ENCODE measurements around the gene EIF5A2. TPM values are rescaled to one million over a fixed set of nuclear protein-coding genes. Genes with fewer than 3 reads are reported as not detected.

EIF5A2 gene
- total RNA-seq, 1 donor from 2014 or later, result 6.7 TPM

DNA sequence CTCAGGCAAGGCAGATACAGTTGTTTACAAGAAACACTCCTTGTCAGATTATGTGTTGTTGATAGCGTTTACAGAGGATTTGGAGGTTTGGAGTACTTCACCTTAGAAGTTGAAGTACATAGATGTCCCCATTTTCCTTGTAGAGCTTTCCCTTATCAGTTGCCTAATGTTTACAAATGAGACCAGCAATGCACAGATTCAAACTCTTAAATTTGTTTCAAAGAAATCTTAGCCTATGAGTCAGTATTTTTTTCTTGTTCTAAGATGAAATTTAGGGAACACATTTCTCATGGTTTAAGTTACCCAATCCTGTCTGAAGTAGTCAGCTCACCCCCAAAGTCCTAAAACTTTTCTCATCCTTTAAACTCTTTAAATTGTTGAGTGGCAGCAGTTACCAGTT lies 6.3 kb upstream of the EIF5A2 start:
- Histone ChIP-seq H3K4me3 (no peak overlapping the region), H3K9me3 (peaks cover 21% of the 10 kb centered on the region), H3K27ac (no peak overlapping the region), H3K36me3 (no peaks in the 10 kb centered on the region), H3K4me1 (no peaks in the 10 kb centered on the region), H3K27me3 (ENCODE audit: low read depth) (no peaks in the 10 kb centered on the region)
- TF ChIP-seq, protein P1, sequence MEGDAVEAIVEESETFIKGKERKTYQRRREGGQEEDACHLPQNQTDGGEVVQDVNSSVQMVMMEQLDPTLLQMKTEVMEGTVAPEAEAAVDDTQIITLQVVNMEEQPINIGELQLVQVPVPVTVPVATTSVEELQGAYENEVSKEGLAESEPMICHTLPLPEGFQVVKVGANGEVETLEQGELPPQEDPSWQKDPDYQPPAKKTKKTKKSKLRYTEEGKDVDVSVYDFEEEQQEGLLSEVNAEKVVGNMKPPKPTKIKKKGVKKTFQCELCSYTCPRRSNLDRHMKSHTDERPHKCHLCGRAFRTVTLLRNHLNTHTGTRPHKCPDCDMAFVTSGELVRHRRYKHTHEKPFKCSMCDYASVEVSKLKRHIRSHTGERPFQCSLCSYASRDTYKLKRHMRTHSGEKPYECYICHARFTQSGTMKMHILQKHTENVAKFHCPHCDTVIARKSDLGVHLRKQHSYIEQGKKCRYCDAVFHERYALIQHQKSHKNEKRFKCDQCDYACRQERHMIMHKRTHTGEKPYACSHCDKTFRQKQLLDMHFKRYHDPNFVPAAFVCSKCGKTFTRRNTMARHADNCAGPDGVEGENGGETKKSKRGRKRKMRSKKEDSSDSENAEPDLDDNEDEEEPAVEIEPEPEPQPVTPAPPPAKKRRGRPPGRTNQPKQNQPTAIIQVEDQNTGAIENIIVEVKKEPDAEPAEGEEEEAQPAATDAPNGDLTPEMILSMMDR (IDR thresholded peaks at IDR 0.05), result no peak
- DNase-seq, result no peak
- no peak for ATAC-seq
- intact Hi-C loops (cut with DNase I), result no loop called here

DNA sequence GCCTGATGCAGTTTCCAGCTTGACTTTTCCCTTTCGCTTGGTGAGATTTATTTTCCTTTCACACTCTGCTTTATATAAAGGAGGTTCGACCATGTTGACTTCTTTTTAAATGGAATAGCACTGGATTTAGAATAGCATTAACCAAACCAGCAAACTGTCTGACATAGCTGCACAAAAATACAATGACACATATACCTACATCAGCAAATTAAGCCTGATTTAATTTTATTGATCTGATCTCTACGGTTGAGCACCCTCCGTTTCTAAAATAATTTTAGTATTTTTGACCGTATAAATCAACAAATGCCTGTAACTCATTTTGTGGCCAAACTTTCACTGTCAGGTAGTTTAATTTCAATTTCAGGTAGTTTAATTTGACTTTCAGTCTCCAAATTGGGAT lies 5.8 kb upstream of the EIF5A2 start:
- H3K27me3 ChIP-seq (ENCODE audit: low read depth), result no peaks in the 10 kb centered on the region
- peaks cover 23% of the 10 kb centered on the region for H3K9me3 ChIP-seq
- no peak overlapping the region for H3K4me3 ChIP-seq
- no peaks in the 10 kb centered on the region for H3K36me3 ChIP-seq
- no peak overlapping the region for H3K27ac ChIP-seq
- no peak for ATAC-seq
- no peaks in the 10 kb centered on the region for H3K4me1 ChIP-seq
- TF ChIP-seq, protein P1 (IDR thresholded peaks at IDR 0.05), result no peak
- DNase-seq, result no peak
- intact Hi-C loops (cut with DNase I), result no loop called here

DNA sequence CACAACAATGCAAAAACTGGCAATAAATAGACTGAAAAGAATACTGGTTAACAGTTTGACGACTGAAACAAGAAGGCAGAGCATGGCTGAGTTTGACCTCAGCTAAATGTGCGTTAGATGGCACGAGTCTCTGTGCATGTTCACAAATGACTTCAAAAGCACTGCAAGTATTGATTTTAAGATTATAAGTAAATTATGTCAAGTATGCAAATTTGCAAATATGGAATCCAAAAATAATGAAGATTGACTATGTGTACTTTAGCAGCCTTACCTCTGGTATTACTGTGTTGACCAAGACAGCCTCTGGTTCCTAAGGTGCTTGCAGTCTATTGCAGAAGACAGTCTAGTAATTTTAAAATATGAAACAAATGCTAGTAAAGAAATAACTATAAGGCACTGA lies 2.6 kb upstream of the EIF5A2 start:
- H3K27ac ChIP-seq, result no peak overlapping the region
- intact Hi-C loops (cut with DNase I), result no loop called here
- H3K9me3 ChIP-seq, result peaks cover 15% of the 10 kb centered on the region
- no peak for ATAC-seq
- DNase-seq, result no peak
- no peaks in the 10 kb centered on the region for H3K36me3 ChIP-seq
- TF ChIP-seq, protein P1 (IDR thresholded peaks at IDR 0.05), result no peak
- H3K27me3 ChIP-seq (ENCODE audit: low read depth), result peaks cover 5% of the 10 kb centered on the region
- H3K4me3 ChIP-seq, result no peak overlapping the region
- H3K4me1 ChIP-seq, result peaks cover 9% of the 10 kb centered on the region

DNA sequence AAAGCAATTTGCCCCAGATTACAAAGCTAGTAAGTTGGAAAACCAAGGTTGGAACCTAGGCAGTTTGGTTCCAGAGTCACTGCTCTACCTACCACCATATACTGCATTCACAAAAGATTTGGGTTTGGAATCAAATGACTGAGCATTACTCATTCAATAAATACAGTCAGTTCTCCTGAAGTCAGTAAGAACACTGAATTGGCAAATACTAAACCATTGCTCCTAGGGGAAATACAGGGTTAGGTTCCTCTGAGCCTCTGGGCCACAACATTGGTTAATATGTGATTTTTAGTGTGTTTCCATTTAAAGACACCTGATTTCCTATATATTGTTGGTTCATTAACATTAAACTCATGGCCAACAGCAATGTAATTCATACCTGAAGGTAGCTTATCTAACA lies 2.1 kb upstream of the EIF5A2 start:
- TF ChIP-seq, protein P1 (IDR thresholded peaks at IDR 0.05), result no peak
- intact Hi-C loops (cut with DNase I), result no loop called here
- DNase-seq (no peak), ATAC-seq (no peak)
- no peak overlapping the region for H3K27ac ChIP-seq
- no peak overlapping the region for H3K4me3 ChIP-seq
- H3K9me3 ChIP-seq, result peaks cover 15% of the 10 kb centered on the region
- no peaks in the 10 kb centered on the region for H3K36me3 ChIP-seq
- peaks cover 5% of the 10 kb centered on the region for H3K27me3 ChIP-seq (ENCODE audit: low read depth)
- H3K4me1 ChIP-seq, result peaks cover 9% of the 10 kb centered on the region

DNA sequence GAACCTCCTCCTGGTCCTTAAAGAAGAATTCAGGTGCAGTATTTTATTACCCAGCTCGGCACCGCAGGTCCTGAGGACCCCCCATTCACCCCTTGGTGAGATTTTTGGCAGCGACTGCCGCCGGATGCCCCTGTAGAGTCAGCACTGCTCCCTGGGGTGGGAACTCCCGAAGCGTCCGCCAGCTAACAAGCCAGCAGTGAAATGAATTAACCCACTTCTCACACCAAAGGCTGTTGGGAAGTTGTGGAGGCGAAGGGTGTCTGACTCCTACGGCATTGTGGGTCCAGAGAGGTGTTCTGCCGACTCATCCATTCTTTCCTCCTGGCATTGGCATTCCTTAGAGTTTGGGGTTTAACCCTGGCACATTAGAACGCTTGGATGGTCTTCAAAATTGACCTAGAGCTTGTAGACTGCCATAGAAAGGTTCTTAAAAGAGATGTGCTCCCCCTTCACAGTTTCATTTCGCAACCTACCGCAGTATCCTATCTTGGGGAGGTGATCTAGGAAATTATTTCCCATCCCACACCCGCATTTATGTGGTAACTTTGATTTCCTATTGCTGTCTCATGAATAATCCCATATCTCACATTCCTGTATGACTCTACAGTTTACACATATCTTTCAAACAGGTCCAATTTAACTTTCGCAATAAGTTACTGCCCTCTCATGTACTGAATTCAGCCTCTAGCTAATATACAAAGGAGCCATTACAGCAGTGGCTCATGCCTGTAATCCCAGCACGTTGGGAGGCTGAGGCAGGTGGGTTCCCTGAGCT lies 879 bp upstream of the EIF5A2 start:
- TF ChIP-seq, protein P1 (IDR thresholded peaks at IDR 0.05), result no peak
- Histone ChIP-seq H3K9me3 (peaks cover 15% of the 10 kb centered on the region), H3K36me3 (no peaks in the 10 kb centered on the region), H3K27ac (peak overlapping the region; percentile 65), H3K27me3 (ENCODE audit: low read depth) (peaks cover 5% of the 10 kb centered on the region), H3K4me1 (peaks cover 9% of the 10 kb centered on the region), H3K4me3 (peak overlapping the region; percentile 71)
- no peak for DNase-seq
- ATAC-seq, result peak in 1 of 2 donors; percentile 27
- intact Hi-C loops (cut with DNase I), result no loop called here

Data from lower lobe of right lung (tissue), 2 donors.